HUDEP-2 (cell line): Measurements from ENCODE around the gene LRRC32.
"Not testable (repeated sequence)": the region's sequence is repeated elsewhere in the genome, so short reads cannot be mapped to it uniquely, and the experiment has no call there.

Experiments used
- DNase-seq, 76 experiments: peaks; one replicate each; lab custom pipeline; 2025; ENCODE audit not compliant: unreplicated experiment in 76 of 76; lab: John Stamatoyannopoulos, UW

LRRC32 gene

DNA sequence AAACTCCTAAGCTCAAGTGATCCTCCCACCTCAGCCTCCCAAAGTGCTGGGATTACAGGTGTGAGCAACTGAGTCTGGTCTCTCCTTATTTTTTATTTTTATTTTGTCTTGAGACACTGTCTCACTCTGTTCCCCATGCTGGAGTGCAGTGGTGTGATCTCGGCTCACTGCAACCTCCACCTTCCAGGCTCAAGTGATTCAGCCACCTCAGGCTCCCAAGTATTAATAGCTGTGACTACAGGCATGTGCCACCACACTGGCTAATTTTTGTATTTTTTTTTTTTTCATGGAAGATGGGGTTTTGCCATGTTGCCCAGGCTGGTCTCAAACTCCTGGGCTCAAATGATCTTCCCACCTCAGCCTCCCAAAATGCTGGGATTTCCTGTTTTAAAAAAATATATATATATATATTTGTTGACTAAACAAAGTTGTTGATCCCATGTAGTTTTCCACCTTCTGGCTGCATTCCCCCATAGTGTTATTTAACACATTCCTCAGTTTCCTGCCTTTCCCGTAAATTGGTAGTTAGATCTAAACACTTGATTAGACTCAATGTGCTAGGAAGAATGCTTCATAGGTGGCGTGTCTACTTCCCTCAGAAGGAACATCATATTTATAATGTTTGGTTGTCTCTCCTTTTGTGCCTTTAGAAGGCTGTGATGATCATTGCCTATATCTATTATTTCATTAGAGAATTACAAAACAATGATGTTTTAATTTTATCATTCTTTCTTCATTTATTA lies 38.8 kb downstream of the LRRC32 start:
- DNase-seq, result no peak

DNA sequence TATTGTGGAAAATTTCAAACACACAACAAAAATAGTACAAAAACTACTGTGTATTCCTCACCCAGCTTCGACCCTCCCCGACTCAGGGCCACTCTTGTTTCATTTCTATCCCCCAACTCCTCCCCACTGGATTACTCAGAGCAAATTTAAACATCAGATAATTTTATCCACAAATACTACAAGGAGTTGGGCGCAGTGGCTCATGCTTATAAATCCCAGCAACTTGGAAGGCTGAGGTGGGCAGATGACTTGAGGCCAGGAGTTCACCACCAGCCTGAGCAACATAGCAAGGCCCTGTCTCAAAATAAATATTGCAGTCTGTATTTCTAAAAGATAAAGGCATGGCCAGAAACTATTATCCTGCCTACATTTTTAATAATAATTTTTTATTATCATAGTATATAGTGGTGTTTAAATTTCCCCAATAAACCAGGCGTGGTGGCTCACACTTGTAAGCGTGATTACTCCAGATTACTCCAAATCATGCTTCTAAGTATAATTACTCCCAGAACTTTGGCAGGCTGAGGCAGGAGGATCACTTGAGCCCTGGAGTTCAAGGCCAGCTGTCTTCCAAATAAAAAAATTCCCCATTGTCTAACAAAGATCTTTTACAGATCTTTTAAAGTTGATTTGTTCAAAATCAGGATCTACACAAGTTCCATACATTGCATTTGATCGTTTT lies 39.8 kb downstream of the LRRC32 start:
- no peak for DNase-seq

DNA sequence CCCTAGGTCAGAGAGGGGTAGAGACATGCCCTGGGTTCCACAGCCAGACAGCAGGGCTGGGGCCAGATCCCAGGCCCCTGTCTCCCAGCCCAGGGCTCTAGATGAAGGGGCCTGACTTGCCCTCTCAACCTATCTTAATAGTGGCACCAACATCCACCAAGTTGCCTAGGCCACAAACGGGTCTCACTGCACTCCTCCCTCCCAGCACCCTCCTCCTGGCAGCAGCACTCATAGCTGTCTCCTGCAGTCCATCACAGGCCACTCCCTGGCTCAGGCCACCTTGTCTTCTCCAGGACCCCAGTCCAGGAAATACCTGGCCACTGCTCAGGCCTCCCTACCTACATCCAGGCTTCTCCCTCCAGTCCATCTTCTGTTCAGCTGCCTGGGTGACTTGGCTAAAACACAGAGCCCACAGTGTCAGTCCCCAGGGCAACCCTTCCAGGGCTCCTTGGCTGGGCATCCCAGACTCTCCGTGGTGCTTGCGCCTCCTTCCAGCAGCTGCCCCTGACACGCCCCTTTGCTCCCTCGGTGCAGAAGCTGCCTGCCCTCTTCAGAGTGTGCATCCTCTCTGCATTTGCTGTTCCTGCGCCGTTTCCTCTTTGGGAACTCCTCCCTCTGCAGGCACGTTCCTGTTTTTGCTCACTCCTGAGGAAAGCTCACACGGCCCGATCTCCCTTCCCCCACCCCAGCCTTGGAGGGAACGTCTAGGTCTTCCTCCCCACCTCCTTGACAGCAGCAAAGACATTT lies 40.5 kb downstream of the LRRC32 start:
- no peak for DNase-seq

DNA sequence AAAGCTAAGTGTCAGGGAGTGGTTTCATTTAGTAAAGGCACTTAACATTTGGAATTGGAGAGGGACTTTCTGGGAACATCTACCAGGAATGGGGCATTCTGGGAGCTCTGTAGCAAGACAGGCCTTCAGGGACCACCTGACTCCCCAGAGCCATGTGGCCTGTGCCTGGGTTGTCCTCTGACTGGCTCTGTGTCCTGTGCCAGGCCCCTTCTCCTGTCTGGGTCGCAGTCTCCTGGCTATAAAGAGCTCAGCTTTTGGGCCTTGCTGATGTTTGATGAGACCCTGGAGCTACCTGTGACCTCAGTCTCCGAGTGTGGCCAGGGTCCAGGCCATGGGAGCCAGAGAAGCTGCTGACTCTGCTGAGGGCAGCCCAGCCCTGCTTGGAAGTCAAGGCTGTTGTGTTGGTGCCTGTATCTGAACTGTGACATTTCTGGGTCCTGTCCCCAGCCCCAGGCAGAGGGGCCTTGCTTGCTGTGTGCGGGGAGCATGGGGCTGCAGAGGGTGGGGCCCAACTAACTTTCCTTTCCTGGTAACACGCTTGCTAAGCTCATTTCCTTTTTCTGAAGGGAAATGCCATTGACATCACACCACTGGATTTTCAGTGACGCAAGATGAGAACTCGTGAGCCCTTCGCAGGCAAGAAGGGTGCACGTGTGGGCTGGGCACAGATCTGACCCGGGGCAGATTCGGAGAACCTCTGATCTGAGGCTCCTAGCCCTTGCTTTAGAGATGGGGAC lies 41.3 kb downstream of the LRRC32 start:
- no peak for DNase-seq

DNA sequence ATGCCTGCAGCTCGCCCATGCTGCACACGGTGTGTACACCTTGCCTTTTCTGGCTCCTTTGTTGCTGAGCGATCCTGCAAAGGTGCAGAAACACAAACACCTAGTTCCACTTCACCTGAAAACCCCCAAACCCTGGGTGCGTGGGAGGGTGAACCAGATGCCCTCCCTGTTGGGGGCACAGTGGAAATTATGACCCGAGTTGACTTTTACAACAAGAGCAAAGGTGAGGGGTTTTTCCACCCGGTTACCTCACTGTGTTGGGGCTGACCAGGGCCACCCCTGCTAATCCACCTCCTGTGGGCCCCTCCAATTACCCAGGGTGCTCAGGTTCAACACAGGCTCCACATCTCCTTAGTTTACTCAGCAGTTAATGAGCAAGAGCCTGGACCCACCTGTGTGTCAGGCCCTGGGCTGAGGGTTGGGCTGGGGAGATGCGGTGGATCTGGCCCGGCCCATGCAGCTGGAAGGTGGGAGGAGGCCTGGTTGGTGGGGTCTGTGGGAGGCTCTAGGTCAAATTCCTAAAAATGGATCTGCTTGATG lies 42.1 kb downstream of the LRRC32 start:
- no peak for DNase-seq

DNA sequence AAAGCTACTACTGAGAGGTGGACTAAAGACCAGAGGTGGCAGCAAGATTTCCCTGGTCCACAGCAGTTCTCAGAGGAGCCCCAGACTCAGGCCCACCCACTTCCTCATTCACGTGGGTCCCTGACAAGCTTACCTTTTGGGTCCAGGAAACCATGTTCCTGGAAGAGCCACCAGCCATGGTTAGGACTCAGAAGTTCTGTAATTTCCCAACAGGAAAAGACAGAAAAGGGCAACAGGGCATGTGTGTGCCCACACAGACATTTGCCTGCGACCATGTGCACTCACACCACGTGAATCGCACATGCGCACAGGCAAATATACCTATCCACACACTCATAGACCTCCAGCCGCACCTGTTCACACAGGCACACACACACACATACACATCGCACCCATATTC lies 42.9 kb downstream of the LRRC32 start:
- no peak for DNase-seq

DNA sequence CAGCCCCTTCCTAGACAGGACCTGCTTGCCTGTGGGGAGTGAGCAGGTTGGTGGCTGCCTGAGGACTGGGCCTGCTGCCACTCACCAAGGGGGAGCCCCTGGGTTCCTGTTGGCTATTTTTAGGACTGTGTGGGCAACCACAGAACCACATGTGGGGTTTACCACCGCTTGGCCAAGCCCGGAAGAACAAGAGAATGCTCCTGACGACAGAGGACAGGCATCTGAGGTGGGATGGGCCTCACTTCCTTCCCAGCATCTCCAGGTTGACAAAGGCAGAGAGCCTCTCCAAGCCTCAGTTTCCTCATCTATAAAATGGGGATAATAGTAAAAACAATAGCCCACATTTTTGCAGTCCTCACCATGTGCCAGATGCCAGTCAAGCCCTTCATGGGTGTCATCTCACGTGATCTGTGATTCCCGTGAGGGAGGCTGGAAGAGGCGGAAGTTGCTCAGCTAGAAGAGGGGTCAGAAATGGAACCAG lies 43.6 kb downstream of the LRRC32 start:
- DNase-seq, result no peak

DNA sequence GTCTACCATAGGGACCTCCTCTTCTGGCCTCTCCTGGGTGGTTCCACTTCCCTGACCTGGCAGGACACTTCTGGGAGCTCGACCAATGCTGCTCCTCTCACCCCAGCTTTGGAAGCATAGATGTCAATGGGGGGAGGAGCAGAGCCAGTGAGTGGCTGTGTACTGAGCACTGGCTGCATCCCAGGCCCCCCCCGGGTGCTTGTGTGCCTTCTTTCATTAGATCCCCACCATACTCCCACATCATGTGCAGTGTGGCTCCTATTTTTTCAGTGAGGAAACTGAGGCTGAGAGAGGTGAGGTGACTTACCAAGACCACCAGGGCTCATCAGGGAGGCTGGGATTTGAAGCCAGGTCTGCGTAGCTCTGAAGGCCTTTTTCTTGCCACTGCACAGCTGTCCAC lies 44.3 kb downstream of the LRRC32 start:
- DNase-seq, result no peak

DNA sequence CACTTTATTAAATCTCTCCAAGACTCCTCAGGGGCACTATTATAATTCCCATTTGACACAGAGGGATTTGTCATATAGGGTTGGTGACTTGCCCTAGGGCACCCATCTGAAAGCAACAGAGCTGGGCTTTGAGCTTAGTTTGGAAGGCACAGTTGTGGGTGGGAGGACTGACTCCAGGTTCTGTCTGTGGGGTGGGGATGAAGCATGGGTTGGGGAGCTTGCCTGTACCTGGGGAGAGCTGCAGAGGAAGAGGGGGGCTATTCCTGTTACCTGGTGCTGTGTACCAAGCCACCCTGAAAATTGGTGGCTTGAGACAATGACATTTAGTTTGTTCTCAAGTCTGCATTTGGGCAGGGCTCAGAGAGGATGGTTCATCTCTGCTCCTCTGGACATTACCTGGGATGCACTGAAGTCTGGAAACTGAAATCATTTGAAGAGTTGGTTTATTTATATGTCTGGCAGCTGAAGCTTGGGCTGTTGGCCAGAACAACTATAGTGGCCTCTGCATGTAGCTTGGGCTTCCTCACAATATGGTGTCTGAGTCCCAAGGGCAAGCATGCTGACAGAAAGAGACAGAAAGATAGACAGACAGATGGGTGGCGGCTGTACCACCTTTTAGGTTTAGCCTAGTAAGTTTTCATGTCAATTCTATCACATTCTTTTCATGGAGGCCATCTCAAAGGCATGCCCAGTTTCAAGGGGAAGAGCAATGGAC lies 44.9 kb downstream of the LRRC32 start:
- no peak for DNase-seq

DNA sequence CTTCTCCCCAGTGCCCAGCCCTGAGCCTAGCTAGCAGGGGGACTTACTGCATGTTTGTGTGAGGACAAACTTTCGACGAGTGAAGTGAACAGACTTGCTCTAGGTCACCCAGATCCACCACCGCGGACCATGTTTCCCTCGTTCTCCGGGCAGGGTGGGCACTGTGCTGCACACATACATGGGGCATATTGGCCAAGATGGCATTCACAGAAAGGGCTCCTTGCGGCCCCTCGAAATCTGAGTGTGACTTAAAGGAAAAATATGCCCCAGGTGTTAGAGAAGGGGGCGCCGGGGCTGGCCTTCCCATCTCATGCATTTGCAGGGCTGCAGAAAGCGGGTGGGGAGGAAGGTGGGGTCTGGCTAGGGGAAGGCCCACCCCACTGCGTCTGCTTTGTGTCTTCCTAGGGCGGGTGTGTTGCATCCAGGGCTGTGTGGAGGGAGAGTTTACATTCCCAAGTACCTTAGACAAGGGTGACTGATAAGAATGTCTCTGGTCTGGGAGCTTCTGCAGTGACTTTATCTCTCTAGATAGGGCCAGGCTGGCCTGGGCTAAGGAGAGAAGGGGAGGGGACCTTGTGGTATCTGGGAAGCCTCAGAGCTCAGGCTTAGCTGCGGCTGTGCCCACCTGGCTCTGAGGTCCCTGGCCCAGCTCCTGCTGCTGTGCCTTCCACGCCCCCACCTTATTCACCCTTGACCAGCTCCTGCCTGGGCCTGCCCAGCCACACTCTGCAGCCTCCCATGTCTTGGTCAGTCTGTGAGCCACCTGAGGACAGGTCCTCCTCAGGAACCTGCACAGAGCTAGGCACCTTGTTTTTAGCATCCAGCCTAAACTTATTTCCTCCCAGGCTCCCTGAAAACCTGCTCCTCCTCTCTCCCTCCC lies 45.8 kb downstream of the LRRC32 start:
- DNase-seq, result no peak

DNA sequence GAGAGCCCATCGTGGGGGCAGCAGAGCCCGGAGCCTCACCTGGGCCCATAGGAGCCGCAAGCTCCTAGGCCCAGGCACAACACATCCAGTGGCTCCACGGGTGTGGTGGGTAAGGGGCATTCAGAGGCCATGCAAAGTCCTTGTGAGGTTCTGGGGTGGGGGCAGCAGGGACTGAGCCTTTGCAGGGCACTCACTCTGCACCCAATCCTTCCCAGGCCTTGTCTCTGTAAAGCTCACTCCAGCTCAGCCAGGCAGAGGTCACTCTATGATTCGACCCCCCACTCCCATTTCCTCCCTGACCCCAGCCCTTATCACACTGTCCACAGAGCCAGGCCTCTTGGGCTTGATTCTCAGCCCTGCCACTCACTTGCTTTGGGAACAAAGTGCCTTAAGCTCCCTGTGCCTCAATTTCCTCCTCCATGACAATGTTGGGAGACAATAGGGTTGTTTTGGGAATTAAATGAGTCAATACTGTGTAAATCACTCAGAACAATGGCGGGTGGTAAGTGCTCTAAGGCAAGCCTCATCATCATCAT lies 46.6 kb downstream of the LRRC32 start:
- no peak for DNase-seq

DNA sequence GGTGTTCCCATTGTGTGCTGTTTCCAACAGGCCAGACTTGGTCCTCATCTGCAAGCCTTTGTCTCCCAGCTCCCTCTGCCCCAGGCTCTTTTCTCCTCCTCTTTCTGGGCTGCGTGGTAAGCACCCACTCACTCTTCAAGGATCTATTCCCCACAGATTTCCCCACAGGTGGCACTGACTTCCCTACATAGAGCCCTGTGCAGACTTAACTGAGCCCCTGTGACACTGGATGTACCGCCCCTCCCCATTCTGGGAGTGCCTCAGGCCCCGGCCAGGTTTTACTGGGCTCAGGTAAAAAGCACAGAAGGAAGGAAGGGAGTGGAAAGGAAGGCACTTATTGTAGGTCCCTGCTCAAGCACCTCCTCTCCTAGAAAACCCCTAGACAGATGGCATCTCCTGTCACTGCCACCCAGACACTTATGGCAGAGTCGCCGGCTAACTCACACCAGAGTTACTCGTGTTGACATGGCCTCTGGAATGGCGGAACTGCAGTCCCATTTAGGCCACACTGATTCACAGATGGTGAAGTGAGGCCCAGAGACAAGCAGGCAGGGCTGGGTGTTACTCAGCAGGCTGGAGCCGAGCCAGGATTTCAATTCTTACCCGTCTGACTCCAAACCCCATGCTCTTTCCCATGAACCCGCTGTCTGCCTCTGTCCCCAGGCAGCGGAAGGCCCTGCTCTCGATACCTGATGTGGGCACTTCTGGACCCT lies 47.2 kb downstream of the LRRC32 start:
- DNase-seq, result peak in 22 of 76 experiments; percentile 3 to 74 (median 21)

DNA sequence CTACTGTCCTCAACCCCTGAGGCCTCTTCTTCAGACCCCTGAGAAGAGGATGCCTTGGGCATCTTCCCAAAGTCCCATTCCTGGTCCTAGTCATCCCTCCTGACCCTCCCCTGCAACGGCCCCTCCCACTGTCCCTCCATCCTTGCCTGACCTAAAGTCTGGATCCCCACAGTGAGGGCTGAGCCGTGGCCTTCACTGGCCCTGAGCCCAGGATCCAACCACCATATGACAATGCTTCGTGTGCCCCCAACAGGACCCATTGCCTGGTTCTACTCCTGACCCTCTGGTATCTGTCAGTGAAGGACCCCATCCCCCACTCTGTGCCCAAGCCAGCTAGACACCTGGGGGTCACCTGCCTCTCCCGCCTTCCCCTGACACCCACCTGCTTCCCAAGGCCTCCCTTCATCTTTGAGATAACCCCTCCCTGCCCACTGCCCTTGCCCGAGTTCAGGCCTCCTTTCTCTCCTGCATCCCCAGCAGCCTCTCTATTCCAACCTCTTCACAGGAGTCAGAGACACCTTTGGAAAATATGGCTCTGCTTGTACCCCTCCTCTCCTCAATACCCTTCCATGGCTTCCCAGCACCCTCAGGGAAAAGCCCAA lies 48.0 kb downstream of the LRRC32 start:
- DNase-seq, result no peak

DNA sequence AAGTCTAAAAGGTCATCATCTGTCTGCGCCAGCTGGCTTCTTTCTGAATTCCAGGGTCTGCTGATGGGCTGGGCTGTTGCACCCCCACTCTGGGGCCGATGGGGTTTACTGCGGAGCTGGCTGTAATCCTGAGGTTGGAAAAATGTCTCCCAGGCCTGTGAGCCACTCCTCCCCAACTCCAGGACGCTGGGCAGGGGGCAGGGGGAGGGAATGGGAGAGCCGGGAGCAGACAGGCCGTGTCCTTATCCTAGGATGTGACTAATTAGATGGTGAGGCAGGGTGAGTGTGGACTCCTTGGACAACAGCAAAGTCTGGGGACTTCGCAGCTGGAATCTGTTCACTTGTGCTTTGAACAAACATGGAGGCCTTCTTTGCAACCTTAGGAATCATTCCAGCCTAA lies 48.7 kb downstream of the LRRC32 start:
- DNase-seq, result no peak

DNA sequence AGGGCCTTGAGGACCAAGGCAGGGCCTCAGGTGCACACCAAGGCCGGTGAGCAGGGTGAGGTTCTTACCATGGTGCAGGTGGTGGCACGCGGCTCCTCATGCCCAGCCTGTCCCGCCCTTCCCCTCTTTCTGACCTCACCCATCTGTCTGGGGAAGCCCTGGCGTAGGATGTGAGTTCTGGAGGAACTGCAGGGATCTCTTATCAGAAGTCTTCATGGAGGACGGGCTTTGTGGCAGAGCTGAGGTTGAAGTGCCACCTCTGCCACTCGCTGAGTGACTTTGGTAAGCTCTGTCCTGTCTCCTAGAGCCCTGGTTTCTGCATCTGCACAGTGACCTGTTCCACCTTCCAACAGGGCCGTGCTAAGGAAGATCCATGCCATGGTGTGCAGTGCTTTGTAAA lies 49.1 kb downstream of the LRRC32 start:
- no peak for DNase-seq

DNA sequence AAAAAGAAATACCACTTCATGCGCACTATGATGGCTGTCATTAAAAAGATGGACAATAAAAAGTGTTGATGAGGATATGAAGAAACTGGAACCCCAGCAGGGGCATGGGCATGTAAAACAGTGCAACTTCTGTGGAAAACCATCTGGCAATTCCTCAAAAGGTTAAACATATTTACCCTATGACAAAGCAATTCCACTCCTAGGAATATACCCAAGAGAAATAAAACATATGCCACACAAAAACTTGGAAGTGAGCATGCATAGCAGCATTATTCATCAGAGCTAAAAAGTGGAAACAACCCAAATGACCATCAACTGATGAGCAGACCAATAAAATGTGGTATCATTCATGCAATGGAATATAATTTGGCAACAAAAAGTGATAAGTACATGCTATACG lies 50.1 kb downstream of the LRRC32 start:
- DNase-seq, result no peak

DNA sequence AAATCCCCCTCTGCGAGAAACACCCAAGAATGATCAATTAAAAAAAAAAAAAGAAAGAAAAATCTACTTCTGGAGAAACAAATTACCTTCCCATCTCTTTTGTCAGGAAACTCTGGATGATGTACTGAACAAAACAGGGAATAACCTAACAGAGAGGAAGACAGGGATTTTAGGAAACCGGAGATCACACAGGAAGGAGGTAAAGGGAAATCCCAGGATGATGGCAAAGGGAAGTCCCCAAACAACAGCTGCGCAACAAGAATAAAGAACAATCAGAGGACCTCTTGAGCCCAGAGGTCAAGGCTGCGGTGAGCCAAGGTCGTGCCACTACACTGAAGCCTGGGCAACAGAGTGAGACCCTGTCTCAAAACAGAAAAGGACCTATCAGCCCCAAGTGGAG lies 50.7 kb downstream of the LRRC32 start:
- DNase-seq, result not testable (repeated sequence)
